ENCODE measurements around the gene ZNF268. TPM values are rescaled to one million over a fixed set of nuclear protein-coding genes. Genes with fewer than 3 reads are reported as not detected.

ZNF268 gene
- total and polyA plus RNA-seq, 10 of the 15 experiments (the other 5 are each of a cell fraction or from before 2014, with no cell fraction given): 9.4 to 23.2 (median 15.3) TPM

GRCh38 chr12:133174901-133175300 is 6.4 kb upstream of the ZNF268 start:
- Histone ChIP-seq H3K4me2 (ENCODE audit: control insufficient read depth, insufficient read depth) (no peak overlapping the region), H3K79me2 (ENCODE audit: control insufficient read depth, insufficient read depth, low read length) (no peaks in the 10 kb centered on the region), H3K9ac (ENCODE audit: control insufficient read depth, insufficient read depth, low read length) (no peak overlapping the region), H3K9me3 (replicated peaks; ENCODE audit: control insufficient read depth, insufficient read depth, low read length) (peaks cover 10% of the 10 kb centered on the region; the same call in 2 of the 3 replicates), H3K4me3 (no peak overlapping the region), H3K27ac (ENCODE audit: control insufficient read depth, insufficient read depth) (no peak overlapping the region), H3K4me1 (ENCODE audit: control insufficient read depth, insufficient read depth, low read length) (no peaks in the 10 kb centered on the region), H2AFZ (ENCODE audit: control insufficient read depth, low read depth, low read length) (no peak overlapping the region), H3K36me3 (ENCODE audit: control insufficient read depth in 2 of 2, insufficient read depth in 2 of 2, low read length in 1 of 2) (no peaks in the 10 kb centered on the region), H4K20me1 (ENCODE audit: control insufficient read depth, insufficient read depth) (no peaks in the 10 kb centered on the region), H3K27me3 (replicated peaks in 1 of 2; ENCODE audit: control insufficient read depth in 2 of 2, insufficient read depth in 2 of 2, low read length in 1 of 2) (no peaks in the 10 kb centered on the region)
- DNase-seq (ENCODE audit: low read depth, low spot score) (no peak), FAIRE-seq (no peak), ATAC-seq (no peak)
- 14% methylated on average over 1 of the region's 1 CpG for WGBS (ENCODE audit: insufficient coverage, insufficient replicate concordance, low lambda C conversion rate, missing lambda C conversion rate)
- CTCF ChIA-PET: no interaction called here
- POLR2A ChIA-PET: no interaction called here
- SMC1A ChIA-PET (ENCODE audit: uncharacterized antibody, unreplicated experiment): no interaction called here
- no TSS peak for BruUV-seq (replicated peaks)
- intact Hi-C loops (cut with micrococcal nuclease; ENCODE audit: unreplicated experiment) (no loop called here), in situ Hi-C loops (cut with MboI) (no loop called here)
- RAD21 ChIA-PET (ENCODE audit: unreplicated experiment): no interaction called here
- TF ChIP-seq CHD4 (IDR thresholded peaks at IDR 0.05) (no peak), PML (IDR thresholded peaks at IDR 0.05; ENCODE audit: low read length) (no peak), IKZF1 (conservative IDR thresholded peaks at IDR 0.05) (no peak), PAX5 (IDR thresholded peaks at IDR 0.05; ENCODE audit: borderline replicate concordance, low read depth, low read length) (no peak), KLF5 (IDR thresholded peaks at IDR 0.05; ENCODE audit: partially characterized antibody) (no peak), IRF4 (IDR thresholded peaks at IDR 0.05; ENCODE audit: low read depth, low read length) (no peak), EED (IDR thresholded peaks at IDR 0.05; ENCODE audit: low read depth) (no peak), TAF1 (IDR thresholded peaks at IDR 0.05; ENCODE audit: borderline replicate concordance, low read depth, low read length) (no peak), CREM (IDR thresholded peaks at IDR 0.05; ENCODE audit: low read depth) (no peak), NFYB (IDR thresholded peaks at IDR 0.05; ENCODE audit: insufficient read depth, low read depth, low read length) (no peak), REST (IDR thresholded peaks at IDR 0.05; ENCODE audit: low read depth, low read length) (no peak), YY1 (IDR thresholded peaks at IDR 0.05; ENCODE audit: low read depth, low read length) (no peak), ZNF207 (IDR thresholded peaks at IDR 0.05; ENCODE audit: borderline replicate concordance) (no peak), SIN3A (IDR thresholded peaks at IDR 0.05; ENCODE audit: low read depth, low read length) (no peak), CBFB (IDR thresholded peaks at IDR 0.05; ENCODE audit: low read depth) (no peak), EZH2 (IDR thresholded peaks at IDR 0.05; ENCODE audit: borderline replicate concordance, control insufficient read depth, low read depth, low read length) (no peak)
- TF ChIP-seq, protein P1, sequence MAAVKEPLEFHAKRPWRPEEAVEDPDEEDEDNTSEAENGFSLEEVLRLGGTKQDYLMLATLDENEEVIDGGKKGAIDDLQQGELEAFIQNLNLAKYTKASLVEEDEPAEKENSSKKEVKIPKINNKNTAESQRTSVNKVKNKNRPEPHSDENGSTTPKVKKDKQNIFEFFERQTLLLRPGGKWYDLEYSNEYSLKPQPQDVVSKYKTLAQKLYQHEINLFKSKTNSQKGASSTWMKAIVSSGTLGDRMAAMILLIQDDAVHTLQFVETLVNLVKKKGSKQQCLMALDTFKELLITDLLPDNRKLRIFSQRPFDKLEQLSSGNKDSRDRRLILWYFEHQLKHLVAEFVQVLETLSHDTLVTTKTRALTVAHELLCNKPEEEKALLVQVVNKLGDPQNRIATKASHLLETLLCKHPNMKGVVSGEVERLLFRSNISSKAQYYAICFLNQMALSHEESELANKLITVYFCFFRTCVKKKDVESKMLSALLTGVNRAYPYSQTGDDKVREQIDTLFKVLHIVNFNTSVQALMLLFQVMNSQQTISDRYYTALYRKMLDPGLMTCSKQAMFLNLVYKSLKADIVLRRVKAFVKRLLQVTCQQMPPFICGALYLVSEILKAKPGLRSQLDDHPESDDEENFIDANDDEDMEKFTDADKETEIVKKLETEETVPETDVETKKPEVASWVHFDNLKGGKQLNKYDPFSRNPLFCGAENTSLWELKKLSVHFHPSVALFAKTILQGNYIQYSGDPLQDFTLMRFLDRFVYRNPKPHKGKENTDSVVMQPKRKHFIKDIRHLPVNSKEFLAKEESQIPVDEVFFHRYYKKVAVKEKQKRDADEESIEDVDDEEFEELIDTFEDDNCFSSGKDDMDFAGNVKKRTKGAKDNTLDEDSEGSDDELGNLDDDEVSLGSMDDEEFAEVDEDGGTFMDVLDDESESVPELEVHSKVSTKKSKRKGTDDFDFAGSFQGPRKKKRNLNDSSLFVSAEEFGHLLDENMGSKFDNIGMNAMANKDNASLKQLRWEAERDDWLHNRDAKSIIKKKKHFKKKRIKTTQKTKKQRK (IDR thresholded peaks at IDR 0.05; ENCODE audit: low read depth, low read length): no peak
- TF ChIP-seq, protein P2, sequence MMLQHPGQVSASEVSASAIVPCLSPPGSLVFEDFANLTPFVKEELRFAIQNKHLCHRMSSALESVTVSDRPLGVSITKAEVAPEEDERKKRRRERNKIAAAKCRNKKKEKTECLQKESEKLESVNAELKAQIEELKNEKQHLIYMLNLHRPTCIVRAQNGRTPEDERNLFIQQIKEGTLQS (IDR thresholded peaks at IDR 0.05; ENCODE audit: borderline replicate concordance, extremely low read depth, low read depth, low read length): no peak

Data from GM12878 (cell line).